CD14-positive monocyte (primary cell): ENCODE measurements around the gene HLA-DQA2. TPM values are rescaled to one million over a fixed set of nuclear protein-coding genes. Genes with fewer than 3 reads are reported as not detected.

Experiments used
- DNase-seq, 3 donors: peaks; one replicate each; pipeline ENCODE4 v3.0.0-alpha.2; 2011 to 2022
- H2AFZ ChIP-seq: 2 replicates; pipeline ENCODE4 v1.6.0; 2012; ENCODE audit warnings: mild to moderate bottlenecking, low read depth, low read length, inconsistent platforms; ENCODE audit not compliant: insufficient read depth, poor library complexity, severe bottlenecking
- H3K27ac ChIP-seq, 2 donors: 1 replicate in 1 of 2; 2 replicates in 1 of 2; pipeline ENCODE4 v1.5.1; 2012 to 2013; ENCODE audit warnings: low read length in 2 of 2, control low read depth in 1 of 2, inconsistent platforms in 1 of 2, low read depth in 1 of 2, mild to moderate bottlenecking in 1 of 2
- H3K27me3 ChIP-seq, 2 donors: one replicate each; pipeline versions ENCODE4 v1.6.0 to v1.6.1; 2011 to 2013; ENCODE audit warnings: low read length in 2 of 2; ENCODE audit not compliant: control insufficient read depth in 2 of 2, insufficient read depth in 2 of 2
- H3K36me3 ChIP-seq, 2 donors: replicated peaks in 1 of 2; 1 replicate in 1 of 2; 2 replicates in 1 of 2; pipeline versions ENCODE4 v1.5.1 to v1.6.1; 2012 to 2013; ENCODE audit warnings: low read length in 2 of 2, control low read depth in 1 of 2, inconsistent platforms in 1 of 2, mild to moderate bottlenecking in 1 of 2; ENCODE audit not compliant: insufficient read depth in 2 of 2, control insufficient read depth in 1 of 2
- H3K4me1 ChIP-seq, 2 donors: 1 replicate in 1 of 2; 2 replicates in 1 of 2; pipeline versions ENCODE4 v1.5.1 to v1.6.1; 2012 to 2013; ENCODE audit warnings: low read length in 2 of 2, control low read depth in 1 of 2, inconsistent platforms in 1 of 2, mild to moderate bottlenecking in 1 of 2, moderate library complexity in 1 of 2; ENCODE audit not compliant: insufficient read depth in 2 of 2, control insufficient read depth in 1 of 2
- H3K4me2 ChIP-seq: replicated peaks from 2 replicates; pipeline ENCODE3; 2012; ENCODE audit warnings: low read length, moderate library complexity, mild to moderate bottlenecking; ENCODE audit not compliant: poor library complexity, severe bottlenecking; ENCODE audit errors: extremely low read depth
- H3K4me3 ChIP-seq, 3 experiments: fragments of 200-600 bp in 1 of 3; sonication (generic) in 1 of 3; replicated peaks in 1 of 3; 1 replicate in 2 of 3; 2 replicates in 1 of 3; pipeline ENCODE4 v1.5.1; 2011 to 2013; ENCODE audit warnings: low read length in 3 of 3, mild to moderate bottlenecking in 3 of 3, control low read depth in 2 of 3, low read depth in 2 of 3, inconsistent platforms in 1 of 3, moderate library complexity in 1 of 3
- H3K79me2 ChIP-seq: 2 replicates; pipeline ENCODE4 v1.6.0; 2012; ENCODE audit warnings: mild to moderate bottlenecking, control low read depth, inconsistent platforms, low read length, moderate library complexity; ENCODE audit not compliant: insufficient read depth
- H3K9ac ChIP-seq: 2 replicates; pipeline ENCODE4 v1.6.0; 2017; ENCODE audit warnings: low read length, mild to moderate bottlenecking; ENCODE audit not compliant: insufficient read depth, poor library complexity, severe bottlenecking
- H3K9me3 ChIP-seq, 2 donors: replicated peaks in 1 of 2; 1 replicate in 1 of 2; 2 replicates in 1 of 2; pipeline versions ENCODE4 v1.5.1 to v1.6.1; 2012 to 2013; ENCODE audit warnings: low read length in 2 of 2, control low read depth in 1 of 2; ENCODE audit not compliant: control insufficient read depth in 1 of 2, insufficient read depth in 1 of 2
- H4K20me1 ChIP-seq: 2 replicates; pipeline ENCODE4 v1.6.0; 2012; ENCODE audit warnings: mild to moderate bottlenecking, low read length, control low read depth, moderate library complexity; ENCODE audit not compliant: insufficient read depth
- H3K27ac Mint-ChIP-seq, 7 donors: one replicate each; pipeline ENCODE4 v1.8.0; 2020; ENCODE audit warnings: mild to moderate bottlenecking in 7 of 7, mixed read lengths in 7 of 7, moderate library complexity in 6 of 7, inconsistent platforms in 2 of 7
- H3K27me3 Mint-ChIP-seq, 3 donors: one replicate each; pipeline ENCODE4 v1.8.0; 2021 to 2022; ENCODE audit warnings: low read depth in 3 of 3, mild to moderate bottlenecking in 3 of 3, mixed read lengths in 3 of 3, moderate library complexity in 3 of 3, inconsistent platforms in 1 of 3
- H3K36me3 Mint-ChIP-seq, 2 donors: one replicate each; pipeline ENCODE4 v1.8.0; 2020; ENCODE audit warnings: mixed read lengths in 2 of 2, inconsistent platforms in 1 of 2, mild to moderate bottlenecking in 1 of 2
- H3K4me1 Mint-ChIP-seq: one replicate; pipeline ENCODE4 v1.8.0; 2020; ENCODE audit warnings: mild to moderate bottlenecking, mixed read lengths
- H3K4me3 Mint-ChIP-seq, 2 donors: one replicate each; pipeline ENCODE4 v1.8.0; 2020; ENCODE audit warnings: mild to moderate bottlenecking in 2 of 2, mixed read lengths in 2 of 2, moderate library complexity in 1 of 2
- H3K9me3 Mint-ChIP-seq, 7 donors: one replicate each; pipeline ENCODE4 v1.8.0; 2020 to 2022; ENCODE audit warnings: mixed read lengths in 7 of 7, mild to moderate bottlenecking in 6 of 7, moderate library complexity in 6 of 7, inconsistent platforms in 2 of 7
- WGBS: methylation state at CpG from one replicate; pipeline ENCODE4 v1.1.5; 2013; ENCODE audit warnings: missing lambda C conversion rate; ENCODE audit not compliant: insufficient coverage; 5-methylcytosine and 5-hydroxymethylcytosine counted together
- intact Hi-C, 2 donors: fragments of 100-400 bp; cut with micrococcal nuclease; formaldehyde crosslinking; loops; one replicate each; pipeline versions ENCODE4 v1.15.0 to v1.15.1; 2023
- polyA plus RNA-seq, 3 donors: library from polyadenylated mRNA; depleted of rRNA in 1 of 3; unstranded in 2 of 3; stranded (reverse) in 1 of 3; fragments of 300-500 nt in 2 of 3; fragments of >200 nt in 1 of 3; fragmentation: Illumina TruSeq in 2 of 3; gene quantifications; 1 replicate in 2 of 3; 2 replicates in 1 of 3; pipeline ENCODE4 v1.2.3, GENCODE V29; 2012 to 2021
- TF ChIP-seq, protein P1 (sequence below): fragments of 200-600 bp; IDR thresholded peaks from one replicate; pipeline ENCODE4 v1.8.0; 2022; ENCODE audit warnings: antibody characterized with exemption, mild to moderate bottlenecking

HLA-DQA2 gene
- polyA plus RNA-seq, 3 donors = 0.24 to 53.5 (median 15.5) TPM

DNA sequence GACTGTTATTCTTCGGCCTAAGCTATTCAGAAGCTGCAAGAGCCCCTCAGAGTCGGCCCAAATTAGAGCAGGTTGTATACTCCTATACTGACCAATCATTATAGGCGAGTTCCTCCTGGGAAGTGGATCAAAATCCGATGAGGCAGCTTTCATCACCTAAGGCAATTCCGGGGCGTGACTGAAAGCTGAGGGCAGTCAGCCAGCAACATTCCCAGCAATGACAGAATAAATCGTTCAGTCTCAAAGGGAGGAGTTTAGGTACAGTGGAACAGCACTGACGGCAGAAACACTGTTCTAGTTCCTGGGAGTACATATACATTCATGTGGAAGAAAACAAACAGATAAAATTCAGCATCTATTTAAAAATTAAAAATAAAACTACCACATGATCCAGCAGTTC lies 11.4 kb downstream of the HLA-DQA2 start:
- Histone ChIP-seq H3K9ac (no peak overlapping the region), H3K4me1 (no peaks in the 10 kb centered on the region), H3K79me2 (no peaks in the 10 kb centered on the region), H2AFZ (no peak overlapping the region), H3K27ac (no peak overlapping the region), H3K4me3 (no peak overlapping the region), H4K20me1 (no peaks in the 10 kb centered on the region), H3K36me3 (no peaks in the 10 kb centered on the region), H3K4me2 (no peak overlapping the region), H3K27me3 (peaks cover 0 to 6% of the 10 kb centered on the region in 2 donors), H3K9me3 (no peaks in the 10 kb centered on the region)
- H3K9me3 Mint-ChIP-seq = peaks cover 0 to 2% (median 0%) of the 10 kb centered on the region in 7 donors
- no peak for DNase-seq
- no peak overlapping the region for H3K4me3 Mint-ChIP-seq
- no peak overlapping the region for H3K27ac Mint-ChIP-seq
- TF ChIP-seq, protein P1, sequence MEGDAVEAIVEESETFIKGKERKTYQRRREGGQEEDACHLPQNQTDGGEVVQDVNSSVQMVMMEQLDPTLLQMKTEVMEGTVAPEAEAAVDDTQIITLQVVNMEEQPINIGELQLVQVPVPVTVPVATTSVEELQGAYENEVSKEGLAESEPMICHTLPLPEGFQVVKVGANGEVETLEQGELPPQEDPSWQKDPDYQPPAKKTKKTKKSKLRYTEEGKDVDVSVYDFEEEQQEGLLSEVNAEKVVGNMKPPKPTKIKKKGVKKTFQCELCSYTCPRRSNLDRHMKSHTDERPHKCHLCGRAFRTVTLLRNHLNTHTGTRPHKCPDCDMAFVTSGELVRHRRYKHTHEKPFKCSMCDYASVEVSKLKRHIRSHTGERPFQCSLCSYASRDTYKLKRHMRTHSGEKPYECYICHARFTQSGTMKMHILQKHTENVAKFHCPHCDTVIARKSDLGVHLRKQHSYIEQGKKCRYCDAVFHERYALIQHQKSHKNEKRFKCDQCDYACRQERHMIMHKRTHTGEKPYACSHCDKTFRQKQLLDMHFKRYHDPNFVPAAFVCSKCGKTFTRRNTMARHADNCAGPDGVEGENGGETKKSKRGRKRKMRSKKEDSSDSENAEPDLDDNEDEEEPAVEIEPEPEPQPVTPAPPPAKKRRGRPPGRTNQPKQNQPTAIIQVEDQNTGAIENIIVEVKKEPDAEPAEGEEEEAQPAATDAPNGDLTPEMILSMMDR = no peak
- no peaks in the 10 kb centered on the region for H3K4me1 Mint-ChIP-seq
- 100% methylated on average over 1 of the region's 8 CpGs for WGBS
- peaks cover 0 to 1% of the 10 kb centered on the region in 2 donors for H3K36me3 Mint-ChIP-seq
- H3K27me3 Mint-ChIP-seq = peaks cover 11 to 22% (median 17%) of the 10 kb centered on the region in 3 donors
- intact Hi-C loops = no loop called here

DNA sequence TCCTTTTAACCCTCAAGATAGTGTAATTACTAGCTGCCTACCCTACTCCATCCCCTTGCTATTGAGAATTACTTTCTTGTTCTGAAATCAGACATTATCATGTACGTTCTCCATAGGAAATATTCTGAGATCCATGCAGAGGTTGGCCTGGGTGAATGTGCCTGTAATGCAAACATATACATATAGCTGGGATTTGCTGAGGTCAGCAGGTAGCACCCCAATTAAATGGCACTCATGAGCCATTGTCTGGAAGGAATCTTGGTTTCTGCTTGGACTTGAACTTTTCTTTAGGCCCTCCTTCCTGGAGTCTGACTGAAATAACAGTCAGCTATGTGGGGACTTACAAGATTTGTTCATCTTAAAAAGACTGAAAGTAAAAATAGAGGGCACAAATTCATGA lies 18.5 kb downstream of the HLA-DQA2 start:
- peaks cover 22 to 34% (median 29%) of the 10 kb centered on the region in 3 donors for H3K27me3 Mint-ChIP-seq

More for the DNA sequence above, 18.5 kb downstream of the HLA-DQA2 start:
- peaks cover 4 to 17% of the 10 kb centered on the region in 2 donors for H3K4me1 ChIP-seq
- H3K27me3 ChIP-seq = peaks cover 5 to 14% of the 10 kb centered on the region in 2 donors
- no peaks in the 10 kb centered on the region for H3K79me2 ChIP-seq
- H3K36me3 ChIP-seq = peaks cover 0 to 4% of the 10 kb centered on the region in 2 donors
- no peaks in the 10 kb centered on the region for H3K9me3 ChIP-seq
- TF ChIP-seq, protein P1 = no peak
- DNase-seq = no peak
- Mint-ChIP-seq H3K9me3 (peaks cover 0 to 4% (median 0%) of the 10 kb centered on the region in 7 donors), H3K36me3 (peaks cover 0 to 8% of the 10 kb centered on the region in 2 donors), H3K27ac (no peak overlapping the region), H3K4me1 (peaks cover 20% of the 10 kb centered on the region), H3K4me3 (no peak overlapping the region)
- no peak overlapping the region for H3K4me3 ChIP-seq
- H3K4me2 ChIP-seq = no peak overlapping the region
- no peak overlapping the region for H2AFZ ChIP-seq
- intact Hi-C loops = loop anchor here in 1 of 2 donors (5.0 kb wide), 1 partner anchor 37 kb away; no protein-coding TSS in a partner anchor
- no peak overlapping the region for H3K27ac ChIP-seq
- H3K9ac ChIP-seq = no peak overlapping the region
- no CpG with 5 or more reads among the region's 1 CpG for WGBS
- no peaks in the 10 kb centered on the region for H4K20me1 ChIP-seq
